ENCODE results near the gene IL16.
A peak's percentile ranks its signal among the peaks of the same experiment; 100 is the strongest.
"Not testable (repeated sequence)": the region's sequence is repeated elsewhere in the genome, so short reads cannot be mapped to it uniquely, and the experiment has no call there.

The IL16 gene

DNA sequence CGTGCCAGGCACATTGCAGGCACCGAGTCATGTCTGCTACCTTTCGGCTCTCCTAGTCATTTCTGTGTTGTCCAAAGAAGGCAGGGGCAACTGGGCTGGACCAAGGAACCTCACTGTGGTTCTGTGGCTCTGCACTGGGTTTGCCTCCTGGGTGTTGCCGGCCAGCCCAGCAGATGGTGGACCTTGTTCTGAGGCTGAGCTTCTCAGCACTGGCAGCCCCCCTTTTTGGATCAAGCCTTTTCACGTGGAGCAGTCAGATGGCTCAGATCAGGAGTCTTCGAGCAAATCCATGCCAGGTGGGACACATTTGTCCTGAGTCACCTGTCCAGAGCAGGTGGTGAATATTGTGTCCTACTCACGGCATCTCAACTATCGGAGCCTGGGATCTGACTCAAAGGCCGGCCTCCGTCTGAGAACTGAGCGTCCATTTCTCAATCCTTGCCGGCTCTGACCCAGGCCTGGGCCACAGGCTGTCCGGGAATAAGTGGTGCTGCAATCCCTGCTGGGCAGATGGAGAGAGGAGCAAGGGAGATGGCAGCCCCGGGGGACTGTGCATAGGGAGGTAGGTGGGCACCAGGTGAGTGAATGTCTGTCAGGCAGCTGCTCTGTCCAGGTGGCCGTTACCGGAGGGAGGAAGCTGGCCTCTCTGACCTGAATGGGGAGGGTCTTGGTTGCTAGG, at the start of gene IL16:
TSS of gene IL16 (plus strand) at position 304 of the 679 bp plus-strand sequence. CDS start 28,521 bp downstream, outside the sequence.
- Histone ChIP-seq H3K27me3 (ENCODE audit: control insufficient read depth in 5 of 5, insufficient read depth in 4 of 5, low read length in 5 of 5) (no peaks in the 10 kb centered on the region), H3K36me3 (ENCODE audit: control insufficient read depth in 5 of 5, insufficient read depth in 5 of 5, low read length in 5 of 5) (peaks cover 0 to 4% (median 0%) of the 10 kb centered on the region in 5 donors), H3K9me3 (ENCODE audit: control insufficient read depth in 5 of 5, low read length in 5 of 5) (no peaks in the 10 kb centered on the region), H3K27ac (ENCODE audit: low read depth, low read length) (no peak within 1 kb of the TSS), H3K4me1 (ENCODE audit: control insufficient read depth in 5 of 5, insufficient read depth in 5 of 5, low read length in 5 of 5) (peaks cover 0 to 20% (median 7%) of the 10 kb centered on the region in 5 donors), H3K9ac (ENCODE audit: low read length in 5 of 5) (no peak within 1 kb of the TSS), H3K4me3 (ENCODE audit: low read depth in 1 of 5, low read length in 5 of 5) (peak within 1 kb of the TSS in 1 of 5 donors; percentile 14)

DNA sequence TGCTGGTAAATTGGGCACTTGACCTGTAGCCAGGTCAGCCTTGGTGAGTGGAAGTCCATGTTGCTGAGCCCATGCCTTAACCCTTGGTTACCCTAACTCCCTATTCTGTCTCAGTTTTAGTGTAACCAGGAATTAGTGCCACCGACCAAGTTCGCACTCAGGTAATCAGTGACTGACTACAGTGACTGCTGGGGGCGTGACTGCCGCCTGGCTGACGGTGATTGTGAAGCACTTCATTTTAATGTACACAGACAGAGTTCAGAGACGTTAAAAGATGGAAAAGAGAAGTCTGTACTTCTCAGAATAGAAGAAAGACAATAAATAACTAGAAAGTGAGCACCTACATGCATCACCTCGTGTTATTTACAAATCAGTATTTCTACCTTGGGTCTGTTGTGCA, 45.3 kb upstream of the IL16 start:
- no peak overlapping the region for H3K9ac ChIP-seq (ENCODE audit: low read length in 5 of 5)
- no peak overlapping the region for H3K4me3 ChIP-seq (ENCODE audit: low read depth in 1 of 5, low read length in 5 of 5)
- no peaks in the 10 kb centered on the region for H3K36me3 ChIP-seq (ENCODE audit: control insufficient read depth in 5 of 5, insufficient read depth in 5 of 5, low read length in 5 of 5)
- peaks cover 0 to 4% (median 0%) of the 10 kb centered on the region in 5 donors for H3K4me1 ChIP-seq (ENCODE audit: control insufficient read depth in 5 of 5, insufficient read depth in 5 of 5, low read length in 5 of 5)
- no peaks in the 10 kb centered on the region for H3K9me3 ChIP-seq (ENCODE audit: control insufficient read depth in 5 of 5, low read length in 5 of 5)
- H3K27me3 ChIP-seq (ENCODE audit: control insufficient read depth in 5 of 5, insufficient read depth in 4 of 5, low read length in 5 of 5): peaks cover 0 to 3% (median 0%) of the 10 kb centered on the region in 5 donors
- H3K27ac ChIP-seq (ENCODE audit: low read depth, low read length): no peak overlapping the region

DNA sequence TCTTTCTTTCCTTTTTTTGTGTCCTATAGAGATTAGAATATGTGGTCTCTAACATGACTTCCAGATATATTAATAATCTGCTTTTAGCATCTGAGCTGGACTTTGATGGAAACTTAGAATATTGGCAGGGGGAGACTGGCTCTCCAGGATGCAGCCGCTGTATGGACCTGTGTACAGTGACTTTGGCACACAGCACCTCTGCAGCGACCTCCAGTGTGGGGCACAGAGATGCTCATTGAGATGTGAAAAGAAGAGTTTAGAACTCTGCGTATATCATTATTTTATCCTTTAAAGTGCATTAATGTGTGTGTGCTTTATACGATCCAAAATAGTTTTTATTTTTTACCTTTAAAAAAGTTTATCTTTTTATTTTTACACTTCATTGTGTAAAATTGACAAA, 44.3 kb upstream of the IL16 start:
- Histone ChIP-seq H3K27me3 (ENCODE audit: control insufficient read depth in 5 of 5, insufficient read depth in 4 of 5, low read length in 5 of 5) (peaks cover 0 to 3% (median 0%) of the 10 kb centered on the region in 5 donors), H3K36me3 (ENCODE audit: control insufficient read depth in 5 of 5, insufficient read depth in 5 of 5, low read length in 5 of 5) (no peaks in the 10 kb centered on the region), H3K9me3 (ENCODE audit: control insufficient read depth in 5 of 5, low read length in 5 of 5) (no peaks in the 10 kb centered on the region), H3K4me1 (ENCODE audit: control insufficient read depth in 5 of 5, insufficient read depth in 5 of 5, low read length in 5 of 5) (peaks cover 0 to 6% (median 2%) of the 10 kb centered on the region in 5 donors), H3K4me3 (ENCODE audit: low read depth in 1 of 5, low read length in 5 of 5) (no peak overlapping the region), H3K27ac (ENCODE audit: low read depth, low read length) (no peak overlapping the region), H3K9ac (ENCODE audit: low read length in 5 of 5) (no peak overlapping the region)

DNA sequence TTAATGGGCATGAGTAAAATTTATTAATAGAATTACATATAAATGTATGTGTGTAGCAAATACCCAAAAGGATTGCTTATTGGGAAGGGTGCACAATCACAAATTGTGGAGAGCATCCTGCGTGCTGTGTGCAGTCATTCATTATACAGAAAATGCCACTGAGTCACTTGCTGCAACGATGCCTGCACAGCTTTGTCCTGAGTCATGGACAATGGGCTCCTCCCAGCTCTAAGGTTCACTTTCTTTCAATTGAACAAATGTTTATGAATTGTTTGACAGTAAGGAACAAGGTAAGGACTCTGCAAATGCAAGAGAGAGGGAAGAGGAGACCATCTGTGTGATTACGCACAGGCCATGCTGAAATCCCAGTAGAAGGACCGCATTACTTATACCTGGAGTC, 43.9 kb upstream of the IL16 start:
- peaks cover 0 to 9% (median 3%) of the 10 kb centered on the region in 5 donors for H3K4me1 ChIP-seq (ENCODE audit: control insufficient read depth in 5 of 5, insufficient read depth in 5 of 5, low read length in 5 of 5)
- no peaks in the 10 kb centered on the region for H3K36me3 ChIP-seq (ENCODE audit: control insufficient read depth in 5 of 5, insufficient read depth in 5 of 5, low read length in 5 of 5)
- no peak overlapping the region for H3K9ac ChIP-seq (ENCODE audit: low read length in 5 of 5)
- peaks cover 0 to 3% (median 0%) of the 10 kb centered on the region in 5 donors for H3K27me3 ChIP-seq (ENCODE audit: control insufficient read depth in 5 of 5, insufficient read depth in 4 of 5, low read length in 5 of 5)
- H3K27ac ChIP-seq (ENCODE audit: low read depth, low read length): no peak overlapping the region
- no peak overlapping the region for H3K4me3 ChIP-seq (ENCODE audit: low read depth in 1 of 5, low read length in 5 of 5)
- H3K9me3 ChIP-seq (ENCODE audit: control insufficient read depth in 5 of 5, low read length in 5 of 5): no peaks in the 10 kb centered on the region

DNA sequence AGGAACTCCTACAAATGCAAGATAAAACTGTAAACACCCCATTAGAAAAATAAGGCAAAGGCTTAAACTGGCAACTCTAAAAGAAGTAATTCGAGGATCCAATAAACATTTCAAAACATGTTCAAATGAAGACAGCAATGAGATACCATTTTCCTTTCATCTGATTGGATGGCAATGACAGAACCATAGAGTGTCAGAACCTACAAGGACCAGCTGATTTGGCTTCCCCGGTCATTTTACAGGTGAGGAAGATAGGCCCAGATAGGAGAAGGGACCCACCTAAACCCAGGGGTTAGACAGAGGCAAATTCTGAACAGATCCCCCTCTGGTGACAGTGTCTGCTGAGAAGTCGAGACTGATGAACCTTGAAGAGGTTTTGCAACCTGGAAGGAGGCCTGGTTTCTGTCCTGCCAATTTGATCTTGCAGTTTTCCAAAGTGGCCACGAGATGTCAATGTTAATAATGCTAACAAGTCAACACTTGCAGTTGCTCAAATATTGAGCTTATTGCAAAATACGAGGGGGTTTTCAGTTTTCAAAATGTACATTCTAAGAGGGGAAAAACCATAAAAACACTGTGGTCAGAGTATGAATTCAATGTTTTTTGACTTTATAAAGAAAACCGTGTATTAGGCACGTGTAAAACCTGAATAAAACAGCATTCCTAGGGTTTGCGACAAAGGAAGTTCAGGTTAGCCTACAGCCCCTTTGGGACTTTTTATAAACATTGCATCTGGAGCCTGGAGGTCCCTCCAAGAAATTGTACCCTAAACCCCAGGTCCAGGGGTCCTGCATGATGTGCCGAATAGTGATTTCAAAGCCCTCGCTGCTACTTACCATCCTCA, 41.1 kb upstream of the IL16 start:
- no peak overlapping the region for H3K27ac ChIP-seq (ENCODE audit: low read depth, low read length)
- no peaks in the 10 kb centered on the region for H3K36me3 ChIP-seq (ENCODE audit: control insufficient read depth in 5 of 5, insufficient read depth in 5 of 5, low read length in 5 of 5)
- no peak overlapping the region for H3K4me3 ChIP-seq (ENCODE audit: low read depth in 1 of 5, low read length in 5 of 5)
- H3K27me3 ChIP-seq (ENCODE audit: control insufficient read depth in 5 of 5, insufficient read depth in 4 of 5, low read length in 5 of 5): peaks cover 0 to 3% (median 0%) of the 10 kb centered on the region in 5 donors
- no peaks in the 10 kb centered on the region for H3K9me3 ChIP-seq (ENCODE audit: control insufficient read depth in 5 of 5, low read length in 5 of 5)
- peak overlapping the region in 1 of 5 donors; percentile 42 for H3K9ac ChIP-seq (ENCODE audit: low read length in 5 of 5)
- H3K4me1 ChIP-seq (ENCODE audit: control insufficient read depth in 5 of 5, insufficient read depth in 5 of 5, low read length in 5 of 5): peaks cover 2 to 14% (median 9%) of the 10 kb centered on the region in 5 donors

DNA sequence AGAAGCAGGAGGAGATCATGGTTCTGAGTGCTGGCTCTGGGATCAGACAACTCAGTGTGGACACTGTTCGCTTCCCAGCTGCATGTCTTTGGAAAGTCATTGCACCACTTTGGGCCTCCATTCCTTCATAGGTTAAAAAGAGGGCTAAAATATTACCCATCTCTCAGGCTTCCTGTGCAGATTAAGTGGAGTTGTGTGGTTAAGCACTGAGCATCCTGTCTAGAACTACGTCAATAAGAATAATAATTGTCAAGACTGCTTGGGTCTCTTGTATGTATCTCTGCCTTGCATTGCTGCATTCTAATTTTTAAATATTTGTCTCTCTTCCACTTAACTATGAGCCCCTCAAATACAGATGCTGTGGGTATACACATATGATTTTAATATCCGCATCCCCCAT, 40.4 kb upstream of the IL16 start:
- Histone ChIP-seq H3K27ac (ENCODE audit: low read depth, low read length) (no peak overlapping the region), H3K4me3 (ENCODE audit: low read depth in 1 of 5, low read length in 5 of 5) (no peak overlapping the region)

DNA sequence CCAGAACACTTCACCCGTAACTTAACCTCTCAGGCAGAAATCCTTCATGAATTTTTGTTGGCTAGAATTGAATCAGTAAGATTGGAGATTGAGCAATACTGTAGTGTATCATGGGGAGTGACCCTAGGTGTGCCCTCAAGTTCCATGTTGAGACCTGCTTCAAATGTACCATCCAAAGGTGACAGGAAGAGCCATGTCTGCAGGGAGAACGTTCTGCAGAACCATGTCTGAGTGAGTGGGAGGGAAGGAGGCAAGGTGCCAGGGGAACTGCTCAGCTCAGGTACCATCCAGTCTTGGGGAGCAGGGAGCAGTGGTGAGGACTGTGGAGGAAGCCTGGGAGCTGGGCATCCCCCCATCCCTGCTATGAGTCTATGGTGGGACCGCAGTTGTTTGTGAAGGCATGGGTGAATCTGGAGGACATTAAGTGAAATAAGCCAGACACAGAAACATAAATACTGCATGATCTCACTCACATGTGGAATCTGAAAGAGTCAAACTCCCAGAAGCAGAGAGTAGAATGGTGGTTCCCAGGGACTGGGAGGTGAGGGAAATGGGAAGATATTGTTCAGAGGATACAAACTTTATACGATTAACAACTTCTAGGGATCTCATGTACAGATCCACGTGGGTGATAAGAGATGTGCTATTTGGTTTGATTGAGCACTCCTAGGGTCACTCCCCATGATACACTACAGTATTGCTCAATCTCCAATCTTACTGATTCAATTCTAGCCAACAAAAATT, 39.3 kb upstream of the IL16 start:
- Histone ChIP-seq H3K9me3 (ENCODE audit: control insufficient read depth in 5 of 5, low read length in 5 of 5) (no peaks in the 10 kb centered on the region), H3K36me3 (ENCODE audit: control insufficient read depth in 5 of 5, insufficient read depth in 5 of 5, low read length in 5 of 5) (no peaks in the 10 kb centered on the region), H3K27ac (ENCODE audit: low read depth, low read length) (no peak overlapping the region), H3K27me3 (ENCODE audit: control insufficient read depth in 5 of 5, insufficient read depth in 4 of 5, low read length in 5 of 5) (peaks cover 0 to 3% (median 0%) of the 10 kb centered on the region in 5 donors), H3K9ac (ENCODE audit: low read length in 5 of 5) (no peak overlapping the region), H3K4me3 (ENCODE audit: low read depth in 1 of 5, low read length in 5 of 5) (no peak overlapping the region), H3K4me1 (ENCODE audit: control insufficient read depth in 5 of 5, insufficient read depth in 5 of 5, low read length in 5 of 5) (peaks cover 10 to 28% (median 19%) of the 10 kb centered on the region in 5 donors)

More for the DNA sequence above, 40.4 kb upstream of the IL16 start:
- Histone ChIP-seq H3K36me3 (ENCODE audit: control insufficient read depth in 5 of 5, insufficient read depth in 5 of 5, low read length in 5 of 5) (no peaks in the 10 kb centered on the region), H3K9ac (ENCODE audit: low read length in 5 of 5) (peak overlapping the region in 1 of 5 donors; percentile 42), H3K4me1 (ENCODE audit: control insufficient read depth in 5 of 5, insufficient read depth in 5 of 5, low read length in 5 of 5) (peaks cover 8 to 21% (median 16%) of the 10 kb centered on the region in 5 donors), H3K27me3 (ENCODE audit: control insufficient read depth in 5 of 5, insufficient read depth in 4 of 5, low read length in 5 of 5) (peaks cover 0 to 3% (median 0%) of the 10 kb centered on the region in 5 donors), H3K9me3 (ENCODE audit: control insufficient read depth in 5 of 5, low read length in 5 of 5) (no peaks in the 10 kb centered on the region)

DNA sequence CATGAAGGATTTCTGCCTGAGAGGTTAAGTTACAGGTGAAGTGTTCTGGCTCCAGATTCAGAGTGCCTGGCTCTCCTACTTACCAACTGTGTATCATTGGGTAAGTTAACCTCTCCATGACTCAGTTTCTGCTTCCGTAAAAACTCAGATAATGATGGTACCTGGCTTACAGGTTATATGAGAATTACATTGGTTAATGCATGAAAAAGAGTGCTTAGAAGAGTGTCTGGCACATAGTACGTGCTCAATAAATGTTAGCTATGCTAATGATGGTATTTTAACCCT, 38.8 kb upstream of the IL16 start:
- H3K4me1 ChIP-seq (ENCODE audit: control insufficient read depth in 5 of 5, insufficient read depth in 5 of 5, low read length in 5 of 5): peaks cover 10 to 28% (median 19%) of the 10 kb centered on the region in 5 donors
- no peak overlapping the region for H3K9ac ChIP-seq (ENCODE audit: low read length in 5 of 5)
- no peak overlapping the region for H3K27ac ChIP-seq (ENCODE audit: low read depth, low read length)
- no peaks in the 10 kb centered on the region for H3K36me3 ChIP-seq (ENCODE audit: control insufficient read depth in 5 of 5, insufficient read depth in 5 of 5, low read length in 5 of 5)
- no peak overlapping the region for H3K4me3 ChIP-seq (ENCODE audit: low read depth in 1 of 5, low read length in 5 of 5)
- H3K27me3 ChIP-seq (ENCODE audit: control insufficient read depth in 5 of 5, insufficient read depth in 4 of 5, low read length in 5 of 5): peaks cover 0 to 3% (median 0%) of the 10 kb centered on the region in 5 donors
- no peaks in the 10 kb centered on the region for H3K9me3 ChIP-seq (ENCODE audit: control insufficient read depth in 5 of 5, low read length in 5 of 5)

DNA sequence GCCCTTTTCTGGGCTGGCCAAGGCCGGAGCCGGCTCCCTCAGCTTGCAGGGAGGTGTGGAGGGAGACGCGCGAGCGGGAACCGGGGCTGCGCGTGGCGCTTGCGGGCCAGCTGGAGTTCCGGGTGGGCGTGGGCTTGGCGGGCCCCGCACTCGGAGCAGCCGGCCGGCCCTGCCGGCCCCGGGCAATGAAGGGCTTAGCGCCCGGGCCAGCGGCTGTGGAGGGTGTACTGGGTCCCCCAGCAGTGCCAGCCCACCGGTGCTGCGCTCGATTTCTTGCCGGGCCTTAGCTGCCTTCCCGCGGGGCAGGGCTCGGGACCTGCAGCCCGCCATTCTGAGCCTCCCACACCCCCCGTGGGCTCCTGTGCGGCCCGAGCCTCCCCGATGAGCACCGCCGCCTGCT, 38.1 kb upstream of the IL16 start:
- H3K27me3 ChIP-seq (ENCODE audit: control insufficient read depth in 5 of 5, insufficient read depth in 4 of 5, low read length in 5 of 5); H3K36me3 ChIP-seq (ENCODE audit: control insufficient read depth in 5 of 5, insufficient read depth in 5 of 5, low read length in 5 of 5); H3K4me3 ChIP-seq (ENCODE audit: low read depth in 1 of 5, low read length in 5 of 5); H3K9ac ChIP-seq (ENCODE audit: low read length in 5 of 5); H3K9me3 ChIP-seq (ENCODE audit: control insufficient read depth in 5 of 5, low read length in 5 of 5); H3K27ac ChIP-seq (ENCODE audit: low read depth, low read length): not testable (repeated sequence)
- peaks cover 10 to 28% (median 19%) of the 10 kb centered on the region in 5 donors for H3K4me1 ChIP-seq (ENCODE audit: control insufficient read depth in 5 of 5, insufficient read depth in 5 of 5, low read length in 5 of 5)
